GM19193 (cell line): ENCODE data around the gene FREM2.

ENCODE experiments used
- POLR2A ChIP-seq: IDR thresholded peaks from 4 replicates; pipeline ENCODE4 v1.6.1; 2011; ENCODE audit not compliant: insufficient read depth, insufficient read length; ENCODE audit errors: extremely low read depth

Gene FREM2

GRCh38 chr13:38775085-38775484, 88.2 kb downstream of the FREM2 start:
- no peak for TF ChIP-seq POLR2A

DNA sequence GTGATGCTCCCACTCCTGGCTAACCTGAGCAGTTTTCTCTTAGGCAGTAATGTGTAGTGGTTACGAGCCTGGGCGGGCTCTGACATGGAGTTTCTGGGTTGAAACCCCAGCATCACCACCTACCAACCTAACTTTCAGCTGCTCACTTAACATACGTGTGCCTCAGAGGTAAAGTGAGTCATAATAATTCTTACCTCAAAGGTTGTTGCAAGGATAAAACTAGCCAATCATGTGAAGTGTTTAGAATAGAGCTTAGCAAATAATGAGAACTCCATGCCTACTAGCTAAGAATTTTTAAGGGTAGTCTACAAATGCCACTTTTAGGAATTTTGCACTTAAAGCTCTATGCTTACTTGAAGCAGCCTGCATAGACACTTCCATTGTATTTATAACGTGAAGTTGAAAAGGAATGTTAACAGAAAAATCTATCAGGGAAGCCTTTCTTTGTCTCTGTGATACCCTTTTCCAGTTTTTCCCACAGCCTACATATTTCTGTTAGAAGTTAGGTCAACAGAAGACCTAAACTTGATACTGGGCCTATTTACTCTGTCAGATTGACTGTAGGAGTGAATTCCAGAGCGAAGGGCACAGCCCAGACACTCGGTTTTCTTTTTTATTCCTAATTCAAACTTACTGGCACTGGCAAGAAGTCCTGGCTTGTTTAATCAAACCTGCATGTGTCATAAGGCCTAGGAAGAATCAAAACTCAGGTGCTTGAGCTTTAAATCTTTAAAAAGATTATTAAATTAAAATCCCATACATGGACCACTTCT, 90.7 kb downstream of the FREM2 start:
- TF ChIP-seq POLR2A: no peak

DNA sequence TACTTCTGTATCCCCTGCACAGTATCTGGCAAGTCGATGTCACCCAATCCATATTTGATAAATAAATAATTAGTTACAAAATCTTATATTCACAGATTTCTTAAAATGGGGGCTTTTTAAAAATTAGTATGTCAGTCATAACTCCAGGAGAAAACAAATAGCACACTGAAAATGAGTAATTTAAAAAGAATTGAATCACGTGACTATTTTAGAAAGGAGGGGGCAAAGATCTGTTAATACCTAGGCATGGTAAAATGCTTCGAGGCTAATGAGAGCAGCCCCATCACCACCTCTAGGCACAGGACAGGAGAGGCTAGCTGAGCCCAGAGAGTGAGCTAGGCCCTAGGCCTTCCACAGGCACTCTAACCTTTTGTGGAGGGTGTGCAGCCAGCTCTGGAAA, 94.7 kb downstream of the FREM2 start:
- no peak for TF ChIP-seq POLR2A

- TF ChIP-seq POLR2A: no peak
Observed at GRCh38 chr13:38784036-38784880, 97.4 kb downstream of the FREM2 start.

DNA sequence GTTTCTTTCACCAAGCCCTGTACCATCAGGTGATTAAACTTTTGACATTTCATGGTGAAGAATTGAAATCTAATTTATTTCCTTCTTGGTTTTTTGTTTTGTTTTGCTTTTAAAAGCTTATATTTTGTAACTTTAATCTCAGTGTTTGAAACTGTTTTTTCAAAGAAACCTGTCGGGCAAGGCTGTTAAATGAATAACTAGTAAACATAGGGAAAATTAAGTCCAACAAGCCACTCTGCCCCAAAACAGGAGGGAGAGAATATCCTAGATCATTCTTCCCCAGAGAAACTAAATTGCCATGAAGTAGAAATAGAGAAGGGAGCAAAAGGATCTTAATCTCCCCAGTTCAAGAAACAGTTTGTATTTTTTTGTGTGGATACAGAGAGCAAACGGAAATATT, 98.2 kb downstream of the FREM2 start:
- TF ChIP-seq POLR2A: no peak

DNA sequence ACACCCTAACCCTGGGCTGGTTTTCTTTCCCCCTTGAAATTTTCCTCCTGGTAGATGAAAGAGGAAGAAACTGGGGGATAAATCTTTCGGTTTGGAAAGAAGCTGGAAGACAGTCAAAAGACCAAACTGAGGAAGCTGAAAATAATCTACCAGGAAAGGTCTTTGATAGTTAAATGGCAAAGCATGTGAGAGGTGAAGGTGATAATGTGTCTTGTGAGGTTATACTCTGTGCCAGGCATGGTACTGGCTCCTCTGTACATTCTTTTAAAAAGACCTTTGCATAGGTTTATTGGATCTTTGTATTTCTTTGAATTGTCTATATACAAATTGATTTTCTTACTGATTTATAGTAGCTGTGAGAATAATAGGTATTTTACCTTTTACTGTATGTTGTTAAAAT, 98.6 kb downstream of the FREM2 start:
- no peak for TF ChIP-seq POLR2A

- no peak for TF ChIP-seq POLR2A
Observed at GRCh38 chr13:38787550-38787949, 100.7 kb downstream of the FREM2 start.

DNA sequence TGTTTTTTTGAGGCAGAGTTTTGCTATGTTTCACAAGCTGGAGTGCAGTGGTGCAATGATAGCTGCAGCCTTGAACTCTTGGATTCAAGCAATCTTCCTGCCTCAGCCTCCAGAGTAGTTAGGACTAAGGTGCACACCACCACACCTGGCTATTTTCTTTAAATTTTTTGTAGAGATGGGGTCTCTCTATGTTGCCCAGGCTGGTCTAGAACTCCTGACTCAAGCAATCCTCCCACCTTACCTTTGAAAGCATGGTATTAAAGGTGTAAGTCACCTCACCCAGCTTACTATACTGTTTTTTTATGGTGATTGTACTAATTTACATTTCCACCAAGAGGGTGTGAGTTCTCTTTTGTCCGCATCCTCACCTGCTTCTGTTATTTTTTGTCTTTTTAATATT, 110.0 kb downstream of the FREM2 start:
- no peak for TF ChIP-seq POLR2A

DNA sequence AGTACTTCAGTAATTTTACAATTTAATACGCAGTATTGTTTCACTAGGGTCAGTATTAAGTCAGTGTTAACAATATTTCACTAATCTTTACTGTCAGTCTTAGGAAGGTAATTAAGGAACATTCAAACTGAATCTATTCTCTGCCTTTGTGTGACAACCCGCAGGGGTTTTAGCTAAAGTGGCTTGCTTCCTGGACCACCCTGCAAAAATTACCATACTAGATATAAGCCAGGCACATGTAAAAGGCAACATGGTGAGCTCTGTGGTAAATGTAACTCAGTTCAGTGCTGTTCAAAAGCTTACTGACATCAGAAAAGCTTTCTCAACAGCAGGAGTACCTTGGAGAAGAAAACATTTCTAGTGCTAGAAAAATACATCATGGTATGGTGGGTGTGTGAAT, 116.7 kb downstream of the FREM2 start:
- no peak for TF ChIP-seq POLR2A

GRCh38 chr13:38804061-38804460, 117.2 kb downstream of the FREM2 start:
- no peak for TF ChIP-seq POLR2A

DNA sequence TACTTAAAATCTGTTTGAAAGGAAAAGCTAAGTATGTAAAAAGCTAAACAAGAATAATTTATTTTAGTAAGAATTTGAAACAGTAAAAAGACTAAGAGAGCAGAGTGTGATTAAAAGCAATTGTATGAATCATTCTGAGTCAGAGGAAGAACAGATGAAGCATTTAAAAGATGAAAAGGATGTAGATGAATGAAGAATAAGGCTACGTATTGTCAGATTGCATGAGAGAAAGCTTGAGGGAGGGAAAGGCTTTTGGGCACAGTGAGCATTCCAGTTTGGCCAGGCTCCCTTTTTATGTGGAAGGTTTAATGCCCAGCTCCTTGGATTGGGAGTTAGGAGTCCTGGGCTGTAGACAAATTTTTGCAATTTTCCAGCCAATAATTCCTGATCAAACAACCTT, 117.7 kb downstream of the FREM2 start:
- TF ChIP-seq POLR2A: no peak

DNA sequence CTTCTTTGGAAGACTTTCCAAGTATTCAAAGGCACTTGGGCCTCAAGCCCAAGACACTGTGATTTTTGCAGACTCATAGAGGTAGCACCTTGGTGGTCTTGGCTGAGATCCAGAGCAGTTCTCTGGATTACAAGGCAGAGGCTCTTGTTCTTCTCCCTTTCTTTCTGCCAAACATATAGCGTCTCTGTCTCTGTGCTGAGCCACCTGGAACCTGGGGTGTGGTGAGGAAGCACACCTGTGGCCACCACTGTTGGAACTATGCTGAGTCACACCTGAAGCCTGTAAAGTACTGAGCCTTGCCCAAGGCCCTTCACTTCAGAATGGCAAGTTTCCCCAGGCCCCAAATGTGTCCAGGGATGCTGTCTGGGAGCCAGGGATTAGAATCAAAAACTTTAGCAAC, 127.5 kb downstream of the FREM2 start:
- TF ChIP-seq POLR2A: no peak

DNA sequence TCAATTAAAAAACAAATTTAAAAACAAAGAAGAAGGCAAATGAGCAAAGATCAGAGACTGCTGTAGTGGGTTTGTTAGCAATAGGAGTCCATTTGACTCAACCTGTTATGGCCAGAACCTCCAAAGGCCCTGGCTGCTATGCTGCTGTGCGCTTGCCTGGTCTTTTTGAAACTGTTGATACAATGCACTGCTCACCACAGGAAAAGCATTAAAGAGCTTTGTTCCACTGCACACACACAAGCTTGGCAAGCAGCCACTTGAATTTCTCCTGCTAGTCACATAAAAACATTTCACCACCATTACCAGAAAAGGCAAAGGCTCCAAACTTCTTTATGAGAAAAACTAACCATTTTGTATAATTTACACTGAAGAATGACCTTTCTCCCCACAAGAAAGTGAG, 132.2 kb downstream of the FREM2 start:
- no peak for TF ChIP-seq POLR2A

GRCh38 chr13:38819596-38819995, 132.7 kb downstream of the FREM2 start:
- TF ChIP-seq POLR2A: no peak

DNA sequence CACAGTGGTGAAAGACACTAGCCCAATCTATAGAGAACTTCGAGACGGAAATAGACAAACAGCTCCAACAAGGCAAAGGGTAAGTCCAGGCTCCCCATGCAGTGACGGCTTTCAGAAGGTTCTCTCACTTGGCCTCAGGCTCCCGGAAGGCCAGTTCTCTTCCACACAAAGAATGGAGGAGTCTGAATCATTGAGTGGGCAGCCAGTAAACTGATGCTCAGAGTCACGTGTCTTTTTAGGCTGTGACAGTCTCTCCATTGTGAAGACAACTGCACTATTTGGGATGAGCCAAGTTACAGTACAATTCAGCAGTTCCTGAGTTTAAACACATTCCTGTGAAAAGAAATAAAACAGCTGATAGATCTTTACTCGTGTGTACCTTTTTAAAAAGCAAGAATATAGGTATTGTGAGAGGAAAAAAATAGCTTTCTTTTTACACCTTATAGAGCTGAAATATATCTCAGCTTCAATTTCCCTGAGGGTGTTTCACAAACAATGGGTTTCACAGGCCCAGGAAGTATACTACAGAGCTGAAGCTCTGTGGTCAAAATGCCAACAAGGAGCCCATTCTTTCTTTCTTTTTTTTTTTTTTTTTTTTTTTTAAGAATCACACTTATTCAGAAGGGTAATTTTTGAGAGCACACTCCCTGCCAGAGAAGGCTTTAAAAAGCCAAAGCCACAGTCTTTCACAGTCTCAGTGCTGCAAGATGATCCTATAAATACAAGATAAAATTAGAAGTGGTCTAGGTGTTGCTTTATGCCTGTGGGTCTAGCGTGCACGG, 135.1 kb downstream of the FREM2 start:
- no peak for TF ChIP-seq POLR2A
